ENCODE results near the gene CMPK1. TPM values are rescaled to one million over a fixed set of nuclear protein-coding genes. Genes with fewer than 3 reads are reported as not detected.
A peak's percentile ranks its signal among the peaks of the same experiment; 100 is the strongest.

CMPK1 gene
- total RNA-seq, 4 donors from 2014 or later: 69.9 to 105 (median 99.2) TPM

DNA sequence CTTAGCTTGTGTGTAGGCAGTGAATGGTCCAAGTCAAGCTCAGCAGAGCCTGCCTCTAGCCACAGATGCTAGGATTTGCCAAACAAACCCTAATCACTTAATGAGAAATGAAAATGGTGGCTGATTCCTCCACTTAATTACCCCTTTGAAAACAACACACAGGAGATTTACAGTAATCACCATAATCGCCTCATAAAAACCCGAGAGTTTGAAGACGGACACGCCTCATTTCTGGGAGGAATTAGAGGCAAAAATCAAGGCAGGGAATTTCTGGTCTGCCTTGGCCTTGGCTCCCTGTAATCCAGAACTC lies 66.2 kb downstream of the CMPK1 start:
- no peak overlapping the region for H3K4me3 ChIP-seq
- 84 to 87% methylated on average over 4 of the region's 4 CpGs for WGBS, 2 donors
- TF ChIP-seq, protein P1, sequence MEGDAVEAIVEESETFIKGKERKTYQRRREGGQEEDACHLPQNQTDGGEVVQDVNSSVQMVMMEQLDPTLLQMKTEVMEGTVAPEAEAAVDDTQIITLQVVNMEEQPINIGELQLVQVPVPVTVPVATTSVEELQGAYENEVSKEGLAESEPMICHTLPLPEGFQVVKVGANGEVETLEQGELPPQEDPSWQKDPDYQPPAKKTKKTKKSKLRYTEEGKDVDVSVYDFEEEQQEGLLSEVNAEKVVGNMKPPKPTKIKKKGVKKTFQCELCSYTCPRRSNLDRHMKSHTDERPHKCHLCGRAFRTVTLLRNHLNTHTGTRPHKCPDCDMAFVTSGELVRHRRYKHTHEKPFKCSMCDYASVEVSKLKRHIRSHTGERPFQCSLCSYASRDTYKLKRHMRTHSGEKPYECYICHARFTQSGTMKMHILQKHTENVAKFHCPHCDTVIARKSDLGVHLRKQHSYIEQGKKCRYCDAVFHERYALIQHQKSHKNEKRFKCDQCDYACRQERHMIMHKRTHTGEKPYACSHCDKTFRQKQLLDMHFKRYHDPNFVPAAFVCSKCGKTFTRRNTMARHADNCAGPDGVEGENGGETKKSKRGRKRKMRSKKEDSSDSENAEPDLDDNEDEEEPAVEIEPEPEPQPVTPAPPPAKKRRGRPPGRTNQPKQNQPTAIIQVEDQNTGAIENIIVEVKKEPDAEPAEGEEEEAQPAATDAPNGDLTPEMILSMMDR (IDR thresholded peaks at IDR 0.05): no peak
- no peak for TF ChIP-seq POLR2A (IDR thresholded peaks at IDR 0.05)
- TF ChIP-seq EP300 (IDR thresholded peaks at IDR 0.05): no peak
- no peaks in the 10 kb centered on the region for H3K27me3 ChIP-seq
- H3K4me1 ChIP-seq: no peaks in the 10 kb centered on the region
- H3K27ac ChIP-seq: no peak overlapping the region
- DNase-seq (ENCODE audit: low spot score in 2 of 2): no peak
- no peaks in the 10 kb centered on the region for H3K36me3 ChIP-seq
- no peaks in the 10 kb centered on the region for H3K9me3 ChIP-seq

DNA sequence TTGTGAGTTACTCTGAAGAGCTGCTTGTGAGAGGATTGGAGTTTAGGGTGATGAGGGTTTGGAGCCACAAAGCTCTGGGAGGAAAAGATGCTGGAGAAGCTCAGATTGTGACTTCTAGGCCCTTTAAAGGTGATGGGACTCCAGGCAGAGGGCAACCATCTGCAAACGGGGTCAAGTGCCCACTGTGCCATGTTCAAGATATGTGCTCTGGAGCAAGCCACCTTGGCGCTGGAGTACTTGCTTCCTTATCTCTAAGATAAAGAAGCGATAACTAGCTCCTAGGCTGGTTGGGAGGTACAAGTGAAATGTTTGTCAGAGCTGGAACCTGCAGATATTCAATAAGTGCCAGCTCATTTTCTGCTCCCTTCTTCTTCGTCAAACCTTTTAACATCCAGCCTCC lies 68.2 kb downstream of the CMPK1 start:
- H3K4me1 ChIP-seq: no peaks in the 10 kb centered on the region
- H3K4me3 ChIP-seq: no peak overlapping the region
- H3K27ac ChIP-seq: no peak overlapping the region
- H3K36me3 ChIP-seq: no peaks in the 10 kb centered on the region
- TF ChIP-seq POLR2A (IDR thresholded peaks at IDR 0.05): no peak
- no peak for TF ChIP-seq EP300 (IDR thresholded peaks at IDR 0.05)
- TF ChIP-seq, protein P1 (IDR thresholded peaks at IDR 0.05): no peak
- no peaks in the 10 kb centered on the region for H3K27me3 ChIP-seq
- no peaks in the 10 kb centered on the region for H3K9me3 ChIP-seq
- WGBS, 2 donors: 91 to 96% methylated on average over 4 of the region's 4 CpGs
- no peak for DNase-seq (ENCODE audit: low spot score in 2 of 2)

DNA sequence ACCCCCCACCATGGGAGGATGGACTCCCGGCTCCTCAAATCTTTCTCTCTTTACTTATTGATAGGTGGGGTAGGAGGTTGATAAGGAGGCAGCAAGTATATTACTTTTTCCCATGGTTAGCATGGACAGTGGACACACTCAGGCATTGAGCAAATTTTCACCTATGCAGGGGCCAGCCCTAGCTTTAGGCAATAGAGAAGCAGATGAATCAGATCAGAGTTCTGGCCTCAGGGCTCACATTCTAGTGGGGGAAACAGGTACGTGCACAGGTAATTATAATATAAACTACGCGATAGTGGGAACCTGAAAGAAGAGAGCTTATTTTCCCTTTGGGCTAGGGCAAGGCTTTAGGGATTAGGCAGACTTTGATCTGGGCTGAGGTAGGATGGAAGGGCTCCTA lies 69.0 kb downstream of the CMPK1 start:
- DNase-seq (ENCODE audit: low spot score in 2 of 2): no peak
- no peaks in the 10 kb centered on the region for H3K27me3 ChIP-seq
- WGBS, 2 donors: 94 to 96% methylated on average over 4 of the region's 4 CpGs

DNA sequence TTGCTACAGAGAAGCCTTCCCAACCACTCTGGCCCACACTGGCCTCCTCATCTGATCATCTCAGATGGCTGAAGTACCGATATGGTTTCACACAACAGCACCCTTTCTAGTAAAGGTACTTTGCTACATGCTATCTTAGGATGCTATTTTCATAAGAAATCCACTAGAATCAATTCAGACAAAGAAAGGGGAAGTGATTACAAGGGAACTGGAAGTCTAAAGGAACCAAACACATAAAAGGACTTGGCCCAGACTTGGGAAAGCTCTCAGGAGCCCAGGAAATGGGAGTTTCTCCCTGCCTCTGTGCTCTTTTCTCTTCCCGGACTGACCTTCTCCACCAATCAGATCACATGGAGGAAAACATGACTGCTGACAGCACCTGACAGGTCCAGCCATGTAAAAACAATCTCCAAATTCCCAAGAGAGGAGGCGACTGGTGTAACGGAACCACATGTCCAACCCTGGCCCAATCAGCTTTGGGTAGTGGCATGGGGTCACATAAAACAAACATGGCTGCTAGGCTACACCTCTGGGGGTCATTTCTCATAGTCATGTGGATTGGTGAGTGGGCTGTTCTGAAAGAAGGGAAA lies 69.8 kb downstream of the CMPK1 start:
- Histone ChIP-seq H3K27ac (no peak overlapping the region), H3K27me3 (no peaks in the 10 kb centered on the region), H3K4me1 (peaks cover 0 to 3% (median 0%) of the 10 kb centered on the region in 4 donors), H3K4me3 (no peak overlapping the region), H3K9me3 (no peaks in the 10 kb centered on the region), H3K36me3 (no peaks in the 10 kb centered on the region)
- no peak for DNase-seq (ENCODE audit: low spot score in 2 of 2)
- no peak for TF ChIP-seq EP300 (IDR thresholded peaks at IDR 0.05)
- no peak for TF ChIP-seq POLR2A (IDR thresholded peaks at IDR 0.05)
- TF ChIP-seq, protein P1 (IDR thresholded peaks at IDR 0.05): no peak
- 83 to 89% methylated on average over 4 of the region's 4 CpGs for WGBS, 2 donors

More for the DNA sequence above, 69.0 kb downstream of the CMPK1 start:
- no peaks in the 10 kb centered on the region for H3K9me3 ChIP-seq
- no peak overlapping the region for H3K4me3 ChIP-seq
- no peak overlapping the region for H3K27ac ChIP-seq
- no peak for TF ChIP-seq EP300 (IDR thresholded peaks at IDR 0.05)
- TF ChIP-seq, protein P1 (IDR thresholded peaks at IDR 0.05): no peak
- TF ChIP-seq POLR2A (IDR thresholded peaks at IDR 0.05): no peak
- no peaks in the 10 kb centered on the region for H3K36me3 ChIP-seq
- no peaks in the 10 kb centered on the region for H3K4me1 ChIP-seq

DNA sequence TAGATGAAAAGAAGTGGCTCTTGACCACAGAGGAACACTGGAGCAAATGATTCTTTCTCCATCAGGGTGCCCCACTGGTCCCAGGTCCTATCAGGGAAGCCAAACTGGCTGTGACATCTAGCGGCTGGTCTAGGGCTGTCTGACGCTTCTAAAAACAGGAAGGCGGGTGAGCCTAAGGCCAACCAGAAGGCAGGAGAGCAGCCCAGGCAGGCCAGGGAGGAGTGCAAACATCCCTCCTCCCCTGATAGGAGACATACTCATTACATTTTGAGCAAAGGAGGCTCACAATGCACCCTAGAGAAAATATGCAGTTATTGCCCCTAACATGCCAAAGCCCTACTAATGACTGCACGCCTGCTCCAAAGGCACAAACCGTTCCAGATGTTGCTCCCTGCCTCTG lies 72.1 kb downstream of the CMPK1 start:
- Histone ChIP-seq H3K9me3 (no peaks in the 10 kb centered on the region), H3K27ac (peak overlapping the region in 1 of 4 donors; percentile 44), H3K4me1 (peaks cover 0 to 24% (median 0%) of the 10 kb centered on the region in 4 donors), H3K27me3 (no peaks in the 10 kb centered on the region), H3K4me3 (no peak overlapping the region), H3K36me3 (no peaks in the 10 kb centered on the region)
- TF ChIP-seq EP300 (IDR thresholded peaks at IDR 0.05) (peak in 1 of 2 donors; percentile 12), POLR2A (IDR thresholded peaks at IDR 0.05) (no peak)
- TF ChIP-seq, protein P1 (IDR thresholded peaks at IDR 0.05): peak in 1 of 5 experiments; percentile 11
- WGBS, 2 donors: 45 to 63% methylated on average over 5 of the region's 5 CpGs
- DNase-seq (ENCODE audit: low spot score in 2 of 2): peak; percentile 12 to 19
